HEK293 (cell line): ENCODE measurements around the gene AGAP1.

Experiments
- CTCF ChIA-PET: fragments of 350-600 bp; formaldehyde crosslinking; extraction: SDS; loops from one replicate; lab custom pipeline; 2021; ENCODE audit warnings: antibody characterized with exemption; lab: Yijun Ruan, JAX
- POLR2A ChIA-PET: fragments of 300-600 bp; formaldehyde crosslinking; extraction: SDS; loops from one replicate; lab custom pipeline; 2020; ENCODE audit warnings: antibody characterized with exemption, inconsistent platforms; lab: Yijun Ruan, JAX
- H3K27ac ChIP-seq: fragments of 200-500 bp; sonication (Bioruptor generic); 2 replicates; pipeline ENCODE4 v1.5.1; 2014; ENCODE audit warnings: low read depth, low read length, control low read depth, inconsistent platforms; ENCODE audit errors: extremely low read depth
- H3K36me3 ChIP-seq, 2 experiments: fragments of 200-500 bp in 1 of 2; sonication (Bioruptor generic) in 1 of 2; 1 replicate in 1 of 2; 2 replicates in 1 of 2; pipeline ENCODE4 v1.5.1; 2014 to 2017; ENCODE audit warnings: inconsistent platforms in 2 of 2, low read length in 2 of 2; ENCODE audit not compliant: control insufficient read depth in 2 of 2, insufficient read depth in 1 of 2
- H3K4me1 ChIP-seq: fragments of 200-500 bp; sonication (Bioruptor generic); 2 replicates; pipeline ENCODE4 v1.5.1; 2014; ENCODE audit warnings: mild to moderate bottlenecking, low read length, inconsistent platforms; ENCODE audit not compliant: control insufficient read depth, insufficient read depth
- H3K4me3 ChIP-seq: 2 replicates; pipeline ENCODE4 v1.5.1; 2011; ENCODE audit warnings: low read depth, mild to moderate bottlenecking, control low read depth, low read length, moderate library complexity
- H3K9me3 ChIP-seq: fragments of 200-500 bp; sonication (Bioruptor generic); 2 replicates; pipeline ENCODE4 v1.5.1; 2014; ENCODE audit warnings: low read depth, low read length, inconsistent platforms; ENCODE audit not compliant: control insufficient read depth, insufficient read depth
- PRDM2 ChIP-seq: fragments of 450-650 bp; formaldehyde crosslinking; IDR thresholded peaks from 2 replicates; pipeline ENCODE4 v1.5.1; 2016; ENCODE audit warnings: missing biosample characterization, missing genetic modification characterization, borderline replicate concordance
- ZEB2 ChIP-seq: fragments of 450-650 bp; formaldehyde crosslinking; IDR thresholded peaks from 2 replicates; pipeline ENCODE4 v1.5.1; 2016; ENCODE audit warnings: missing biosample characterization, missing genetic modification characterization
- ZNF140 ChIP-seq: fragments of 450-650 bp; formaldehyde crosslinking; IDR thresholded peaks from 2 replicates; pipeline ENCODE4 v1.5.1; 2016; ENCODE audit warnings: missing biosample characterization, missing genetic modification characterization
- ZNF146 ChIP-seq: fragments of 450-650 bp; formaldehyde crosslinking; IDR thresholded peaks from 2 replicates; pipeline ENCODE4 v1.5.1; 2016; ENCODE audit warnings: missing biosample characterization, missing genetic modification characterization
- ZNF148 ChIP-seq: fragments of 450-650 bp; formaldehyde crosslinking; IDR thresholded peaks from 2 replicates; pipeline ENCODE4 v1.5.0; 2017; ENCODE audit warnings: missing biosample characterization, missing genetic modification characterization, borderline replicate concordance
- ZNF184 ChIP-seq: fragments of 450-650 bp; IDR thresholded peaks from 2 replicates; pipeline ENCODE4 v1.5.1; 2018; ENCODE audit warnings: missing biosample characterization, mild to moderate bottlenecking, missing genetic modification characterization
- ZNF2 ChIP-seq: fragments of 450-650 bp; formaldehyde crosslinking; IDR thresholded peaks from 2 replicates; pipeline ENCODE4 v1.5.1; 2016; ENCODE audit warnings: missing biosample characterization, missing genetic modification characterization
- ZNF214 ChIP-seq: fragments of 450-650 bp; formaldehyde crosslinking; IDR thresholded peaks from 2 replicates; pipeline ENCODE4 v1.5.1; 2017; ENCODE audit warnings: missing biosample characterization, mild to moderate bottlenecking, missing genetic modification characterization, borderline replicate concordance
- ZNF248 ChIP-seq: fragments of 450-650 bp; formaldehyde crosslinking; IDR thresholded peaks from 2 replicates; pipeline ENCODE4 v1.5.1; 2017; ENCODE audit warnings: missing biosample characterization, missing genetic modification characterization
- ZNF292 ChIP-seq: fragments of 450-650 bp; formaldehyde crosslinking; IDR thresholded peaks from 2 replicates; pipeline ENCODE4 v1.5.1; 2016; ENCODE audit warnings: low read depth, missing biosample characterization, missing genetic modification characterization, borderline replicate concordance
- ZNF311 ChIP-seq: fragments of 450-650 bp; formaldehyde crosslinking; IDR thresholded peaks from 2 replicates; pipeline ENCODE4 v1.5.1; 2017; ENCODE audit warnings: missing biosample characterization, missing genetic modification characterization, borderline replicate concordance
- ZNF354C ChIP-seq: fragments of 450-650 bp; formaldehyde crosslinking; IDR thresholded peaks from 2 replicates; pipeline ENCODE4 v1.5.1; 2016; ENCODE audit warnings: missing biosample characterization, missing genetic modification characterization, low read depth, borderline replicate concordance
- ZNF394 ChIP-seq: fragments of 450-650 bp; formaldehyde crosslinking; IDR thresholded peaks from 2 replicates; pipeline ENCODE4 v1.5.1; 2016; ENCODE audit warnings: missing biosample characterization, missing genetic modification characterization, mild to moderate bottlenecking, moderate library complexity, borderline replicate concordance
- ZNF426 ChIP-seq: fragments of 450-650 bp; formaldehyde crosslinking; IDR thresholded peaks from 2 replicates; pipeline ENCODE4 v1.5.1; 2017; ENCODE audit warnings: missing biosample characterization, missing genetic modification characterization, mild to moderate bottlenecking, inconsistent platforms, moderate library complexity
- ZNF530 ChIP-seq: fragments of 450-650 bp; formaldehyde crosslinking; IDR thresholded peaks from 2 replicates; pipeline ENCODE4 v1.5.1; 2016; ENCODE audit warnings: low read depth, missing biosample characterization, missing genetic modification characterization
- ZNF660 ChIP-seq: fragments of 450-650 bp; IDR thresholded peaks from 2 replicates; pipeline ENCODE4 v1.5.1; 2018; ENCODE audit warnings: missing biosample characterization, mild to moderate bottlenecking, missing genetic modification characterization
- ZNF670 ChIP-seq: fragments of 450-650 bp; formaldehyde crosslinking; IDR thresholded peaks from 2 replicates; pipeline ENCODE4 v1.5.1; 2016; ENCODE audit warnings: missing biosample characterization, missing genetic modification characterization, low read depth
- ZNF76 ChIP-seq: fragments of 450-650 bp; formaldehyde crosslinking; IDR thresholded peaks from 2 replicates; pipeline ENCODE4; 2016; ENCODE audit warnings: low read depth, missing biosample characterization, missing genetic modification characterization, borderline replicate concordance
- ZSCAN16 ChIP-seq: fragments of 450-650 bp; formaldehyde crosslinking; IDR thresholded peaks from 2 replicates; pipeline ENCODE4 v1.5.1; 2016; ENCODE audit warnings: missing biosample characterization, missing genetic modification characterization
- ZSCAN23 ChIP-seq: fragments of 450-650 bp; formaldehyde crosslinking; IDR thresholded peaks from 2 replicates; pipeline ENCODE4 v1.5.1; 2016; ENCODE audit warnings: missing biosample characterization, missing genetic modification characterization
- TF ChIP-seq, protein P1 (sequence below): fragments of 450-650 bp; formaldehyde crosslinking; IDR thresholded peaks from 2 replicates; pipeline ENCODE4 v1.5.1; 2016; ENCODE audit warnings: missing biosample characterization, missing genetic modification characterization

Gene AGAP1

DNA sequence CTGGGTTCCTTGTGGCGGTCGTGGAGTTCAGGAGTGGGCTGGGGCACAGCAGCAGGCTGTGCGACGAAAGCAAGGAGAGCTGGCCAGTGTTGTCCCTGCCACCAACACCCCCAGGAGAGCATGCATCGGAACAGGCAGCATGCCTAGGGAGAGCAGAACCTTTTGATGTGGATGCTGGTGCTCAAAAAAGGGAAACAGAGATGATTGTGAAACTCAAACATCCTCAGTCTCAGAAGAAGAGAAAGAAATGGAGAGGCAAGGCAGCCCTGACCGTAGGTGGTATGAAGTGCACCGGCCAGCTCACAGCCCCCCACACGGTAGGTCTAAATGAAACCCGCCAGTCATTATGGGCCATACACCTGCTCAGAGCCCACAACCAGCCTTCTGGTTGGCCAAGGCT, 420.9 kb downstream of the AGAP1 start:
- Histone ChIP-seq H3K4me1 (peaks cover 7% of the 10 kb centered on the region), H3K36me3 (peaks cover 0 to 14% of the 10 kb centered on the region in 2 experiments; a peak in 1 of 3 replicates), H3K27ac (no peak overlapping the region), H3K9me3 (no peaks in the 10 kb centered on the region; the same call in 1 of the 2 replicates), H3K4me3 (no peak overlapping the region)
- TF ChIP-seq ZNF248 (no peak), ZEB2 (tag by site-specific recombination) (no peak), ZNF146 (no peak), ZNF354C (tag by site-specific recombination) (no peak), ZSCAN23 (tag by site-specific recombination) (no peak), ZNF76 (tag by site-specific recombination) (no peak), ZNF660 (tag by site-specific recombination) (no peak), ZNF292 (tag by site-specific recombination) (no peak), ZNF140 (tag by site-specific recombination) (no peak), ZNF214 (tag by site-specific recombination) (no peak), ZNF2 (tag by site-specific recombination) (no peak), ZNF184 (tag by site-specific recombination) (no peak), PRDM2 (tag by site-specific recombination) (no peak), ZNF530 (tag by site-specific recombination) (no peak), ZNF311 (tag by site-specific recombination) (no peak), ZNF670 (tag by site-specific recombination) (no peak)
- TF ChIP-seq, protein P1, sequence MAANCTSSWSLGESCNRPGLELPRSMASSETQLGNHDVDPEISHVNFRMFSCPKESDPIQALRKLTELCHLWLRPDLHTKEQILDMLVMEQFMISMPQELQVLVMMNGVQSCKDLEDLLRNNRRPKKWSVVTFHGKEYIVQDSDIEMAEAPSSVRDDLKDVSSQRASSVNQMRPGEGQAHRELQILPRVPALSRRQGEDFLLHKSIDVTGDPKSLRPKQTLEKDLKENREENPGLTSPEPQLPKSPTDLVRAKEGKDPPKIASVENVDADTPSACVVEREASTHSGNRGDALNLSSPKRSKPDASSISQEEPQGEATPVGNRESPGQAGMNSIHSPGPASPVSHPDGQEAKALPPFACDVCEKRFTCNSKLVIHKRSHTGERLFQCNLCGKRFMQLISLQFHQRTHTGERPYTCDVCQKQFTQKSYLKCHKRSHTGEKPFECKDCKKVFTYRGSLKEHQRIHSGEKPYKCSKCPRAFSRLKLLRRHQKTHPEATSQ (tag by site-specific recombination) = no peak
- CTCF ChIA-PET = interaction anchor here (0.5 to 0.6 kb wide), 2 partner anchors 17 to 1045 kb away, joined by 3 to 4 read pairs; no protein-coding TSS in a partner anchor
- POLR2A ChIA-PET = no interaction called here

GRCh38 chr2:235917506-235917905, 423.7 kb downstream of the AGAP1 start:
- peaks cover 7% of the 10 kb centered on the region for H3K4me1 ChIP-seq
- TF ChIP-seq ZNF148 (no peak), ZNF394 (no peak), ZSCAN16 (tag by site-specific recombination) (no peak), ZNF426 (tag by site-specific recombination) (no peak)
- no peaks in the 10 kb centered on the region; the same call in 1 of the 2 replicates for H3K9me3 ChIP-seq
- ChIA-PET POLR2A (no interaction called here), CTCF (interaction anchor here (0.9 kb wide), 1 partner anchor 135 kb away, joined by 3 read pairs; no protein-coding TSS in a partner anchor)
- H3K4me3 ChIP-seq = no peak overlapping the region
- peaks cover 0 to 13% of the 10 kb centered on the region in 2 experiments; a peak in 1 of 3 replicates for H3K36me3 ChIP-seq
- H3K27ac ChIP-seq = no peak overlapping the region
